Measurements from ENCODE around the gene IGSF23.
A peak's percentile ranks its signal among the peaks of the same experiment; 100 is the strongest.
"Not testable (repeated sequence)": the region's sequence is repeated elsewhere in the genome, so short reads cannot be mapped to it uniquely, and the experiment has no call there.

The IGSF23 gene

DNA sequence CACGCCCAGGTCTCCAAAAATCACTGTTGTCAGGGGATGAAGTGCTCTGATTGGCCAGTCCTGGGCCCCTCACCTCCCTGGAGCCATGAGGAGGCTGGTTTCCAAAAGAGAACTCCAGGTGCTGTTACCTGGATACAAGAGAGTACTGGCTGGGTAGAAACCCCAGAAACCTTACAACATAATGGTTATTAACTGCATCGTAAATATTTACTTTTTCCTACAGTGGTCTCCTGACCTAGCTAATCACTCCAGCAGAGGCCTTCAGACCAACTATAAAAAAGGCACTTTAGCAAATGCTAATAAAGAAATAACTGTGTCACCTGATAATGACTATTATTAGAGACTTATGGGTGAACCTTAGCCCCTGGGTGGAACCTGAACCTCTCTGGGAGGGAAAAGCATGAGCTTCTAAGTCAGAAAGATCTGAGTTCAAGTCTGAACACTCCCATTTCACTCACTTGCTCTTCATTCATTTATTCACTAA, 1.5 kb upstream of the IGSF23 start:
- DNase-seq (ENCODE audit: low spot score): peak; percentile 28

DNA sequence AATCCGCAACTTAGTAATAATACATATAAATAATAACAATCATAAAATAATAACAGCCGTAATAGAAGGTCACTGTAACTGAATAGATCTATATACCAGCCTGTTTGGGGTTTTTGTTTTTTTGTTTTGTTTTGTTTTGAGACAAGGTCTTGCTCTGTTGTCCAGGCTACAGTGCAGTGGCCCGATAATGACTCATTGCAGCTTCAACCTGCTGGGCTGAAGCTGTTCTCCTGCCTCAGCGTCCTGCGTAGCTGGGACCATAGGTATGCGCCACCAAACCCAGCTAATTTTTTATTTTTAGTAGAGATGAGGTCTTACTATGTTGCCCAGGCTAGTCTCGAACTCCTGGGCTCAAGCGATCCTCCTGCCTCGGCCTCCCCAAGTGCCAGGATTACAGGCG, 950 bp downstream of the IGSF23 start:
- no peak for DNase-seq (ENCODE audit: low spot score)

DNA sequence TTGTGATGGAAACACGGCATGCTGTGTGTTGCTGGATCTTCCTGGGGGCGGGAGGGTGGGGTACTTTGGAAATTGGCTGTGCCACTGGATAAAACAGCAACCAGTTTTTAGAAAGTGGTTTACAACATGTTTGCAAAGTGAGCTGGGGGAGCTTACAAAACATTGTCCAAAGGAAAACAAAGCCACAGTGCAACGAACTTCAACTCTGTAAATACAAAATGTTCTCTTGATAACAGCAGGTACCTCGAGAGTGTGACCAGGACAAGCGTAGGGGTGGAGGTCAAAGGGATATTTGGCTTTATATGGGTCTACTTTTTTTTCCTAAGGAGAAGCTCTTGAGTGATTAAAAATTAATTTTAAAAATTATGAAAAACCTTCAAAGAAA, 2.5 kb downstream of the IGSF23 start:
- DNase-seq (ENCODE audit: low spot score): no peak

DNA sequence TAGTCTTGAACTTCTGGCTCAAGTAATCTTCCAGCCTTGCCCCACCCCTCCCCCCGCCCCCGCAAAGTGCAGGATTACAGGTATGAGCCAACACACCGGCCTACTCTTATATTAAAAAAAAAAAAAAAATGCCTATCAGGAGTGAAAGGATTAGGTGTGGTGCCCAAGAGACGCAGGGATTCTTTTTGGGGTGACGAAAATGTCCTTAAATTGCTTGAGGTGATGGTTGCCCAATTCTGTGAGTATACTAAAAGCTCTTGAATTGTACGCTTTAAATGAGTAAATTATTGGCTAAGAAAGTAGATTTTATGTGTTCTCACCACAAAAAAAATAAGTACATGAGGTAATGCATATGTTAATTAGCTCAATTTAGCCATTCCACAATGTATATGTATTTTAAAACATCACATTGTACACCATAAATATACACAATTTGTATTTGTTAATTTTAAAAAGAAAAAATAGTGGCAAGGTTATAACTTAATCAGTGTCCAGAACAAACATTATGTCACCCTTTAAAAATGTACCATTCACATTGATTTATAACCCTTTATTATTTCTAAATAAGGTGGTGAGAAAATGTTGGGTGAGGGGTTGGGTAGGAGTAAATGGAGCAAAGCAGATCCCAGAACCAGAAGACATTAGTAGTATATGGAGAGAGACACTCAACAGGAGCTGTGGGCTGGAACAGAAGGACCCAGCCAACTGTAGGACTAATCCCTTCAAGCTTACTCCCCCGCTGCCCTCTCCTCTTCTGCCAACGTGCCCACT, 3.9 kb downstream of the IGSF23 start:
- no peak for DNase-seq (ENCODE audit: low spot score)

DNA sequence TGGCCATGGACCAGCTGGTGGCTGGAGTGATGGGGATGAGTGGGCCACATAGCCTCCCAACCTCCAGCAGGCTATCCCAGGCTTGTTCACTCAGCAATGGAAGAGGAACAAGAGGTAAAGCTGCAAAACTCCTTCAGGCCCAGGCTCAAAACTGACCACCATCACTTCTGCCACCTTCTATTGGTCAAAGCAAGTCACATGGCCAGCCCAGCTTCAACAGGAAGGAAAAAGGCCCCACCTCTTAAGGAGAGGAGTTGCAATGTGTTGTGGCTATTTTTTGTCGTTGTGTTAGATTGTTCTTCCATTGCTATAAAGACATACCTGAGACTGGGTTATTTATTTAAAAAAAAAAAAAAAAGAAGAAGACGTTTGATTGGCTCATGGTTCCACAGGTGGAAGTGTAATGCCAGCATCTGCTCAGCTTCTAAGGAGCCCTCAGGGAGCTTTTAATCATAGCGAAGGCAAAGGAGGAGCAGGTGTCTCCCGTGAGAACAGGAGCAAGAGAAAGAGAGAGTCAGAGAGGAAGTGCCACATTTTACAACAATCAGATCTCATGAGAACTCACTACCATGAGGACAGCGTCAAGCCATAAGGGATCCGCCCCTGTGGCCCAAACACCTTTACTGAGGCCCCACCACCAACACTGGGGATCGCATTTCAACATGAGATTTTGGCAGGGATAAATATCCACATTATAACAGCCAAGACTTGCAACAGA, 5.4 kb downstream of the IGSF23 start:
- DNase-seq (ENCODE audit: low spot score): no peak

DNA sequence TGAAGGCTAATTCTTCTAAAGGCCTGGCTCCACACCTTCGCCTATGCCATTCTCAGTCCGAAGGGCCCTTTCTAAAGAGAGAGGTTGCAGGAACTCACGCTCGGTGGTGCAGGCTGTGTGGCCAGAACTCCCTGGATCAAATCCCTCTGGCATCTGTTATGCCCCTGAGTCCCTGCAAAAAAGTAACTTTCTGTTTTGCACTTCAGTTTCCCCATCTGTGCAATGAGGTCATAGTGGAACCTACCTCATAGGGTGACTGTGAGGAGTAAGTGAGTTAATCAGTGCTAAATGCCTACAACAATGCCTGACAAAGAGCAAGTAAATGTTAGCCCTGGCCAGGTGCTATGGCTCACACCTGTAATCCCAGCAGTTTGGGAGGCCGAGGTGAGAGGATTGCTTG, 7.3 kb downstream of the IGSF23 start:
- no peak for DNase-seq (ENCODE audit: low spot score)

DNA sequence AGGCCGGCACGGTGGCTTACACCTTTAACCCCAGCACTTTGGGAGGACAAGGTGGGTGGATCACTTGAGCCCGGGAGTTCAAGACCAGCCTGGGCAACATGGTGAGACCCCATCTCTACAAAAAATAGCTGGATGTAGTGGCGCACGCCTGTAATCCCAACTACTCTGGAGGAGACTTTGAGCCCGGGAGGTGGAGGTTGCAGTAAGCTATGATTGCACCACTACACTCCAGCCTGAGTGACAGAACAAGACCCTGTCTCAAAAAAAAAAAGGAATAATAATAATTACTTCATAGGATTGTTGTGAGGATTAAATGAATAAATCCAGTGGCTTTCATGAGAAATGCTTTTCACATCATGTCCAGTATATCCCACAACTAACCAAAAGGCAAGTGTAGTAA, 8.0 kb downstream of the IGSF23 start:
- no peak for DNase-seq (ENCODE audit: low spot score)

DNA sequence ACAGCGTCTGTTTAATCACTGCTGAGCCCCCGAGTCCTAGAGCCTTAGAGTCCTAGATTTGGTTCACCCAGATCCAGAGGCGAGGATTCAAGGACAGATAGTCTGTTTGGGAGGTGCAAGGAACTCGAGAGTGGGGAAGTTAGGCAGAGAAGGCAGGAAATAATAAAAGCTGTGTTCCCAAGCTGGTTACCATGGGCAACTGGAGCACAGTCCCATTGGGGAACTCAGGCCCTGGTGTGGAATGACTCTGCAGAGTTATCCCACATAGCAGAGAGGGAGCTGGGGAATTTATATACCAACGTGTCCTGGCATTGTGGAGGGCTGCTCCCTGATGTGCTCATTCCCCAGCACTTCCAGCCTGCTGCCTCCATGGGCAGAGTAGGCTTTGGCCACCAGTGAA, 9.7 kb downstream of the IGSF23 start:
- no peak for DNase-seq (ENCODE audit: low spot score)

DNA sequence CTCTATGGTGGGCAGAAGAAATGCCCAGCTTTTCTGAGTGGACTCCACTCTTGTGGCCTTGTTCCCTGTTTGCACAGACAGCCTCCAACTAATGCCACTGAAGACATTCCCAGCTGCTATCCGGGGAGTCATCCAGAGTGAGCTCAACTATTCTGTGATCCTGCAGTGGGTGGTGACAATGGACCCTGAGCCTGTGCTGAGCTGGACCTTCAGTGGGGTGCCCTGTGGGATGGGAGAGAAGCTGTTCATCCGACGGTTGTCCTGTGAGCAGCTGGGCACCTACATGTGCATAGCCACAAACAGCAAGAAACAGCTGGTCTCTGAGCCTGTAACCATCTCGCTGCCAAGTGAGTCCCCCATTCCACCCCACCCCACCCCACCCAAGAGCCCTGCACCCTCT, 10.3 kb downstream of the IGSF23 start:
- no peak for DNase-seq (ENCODE audit: low spot score)

DNA sequence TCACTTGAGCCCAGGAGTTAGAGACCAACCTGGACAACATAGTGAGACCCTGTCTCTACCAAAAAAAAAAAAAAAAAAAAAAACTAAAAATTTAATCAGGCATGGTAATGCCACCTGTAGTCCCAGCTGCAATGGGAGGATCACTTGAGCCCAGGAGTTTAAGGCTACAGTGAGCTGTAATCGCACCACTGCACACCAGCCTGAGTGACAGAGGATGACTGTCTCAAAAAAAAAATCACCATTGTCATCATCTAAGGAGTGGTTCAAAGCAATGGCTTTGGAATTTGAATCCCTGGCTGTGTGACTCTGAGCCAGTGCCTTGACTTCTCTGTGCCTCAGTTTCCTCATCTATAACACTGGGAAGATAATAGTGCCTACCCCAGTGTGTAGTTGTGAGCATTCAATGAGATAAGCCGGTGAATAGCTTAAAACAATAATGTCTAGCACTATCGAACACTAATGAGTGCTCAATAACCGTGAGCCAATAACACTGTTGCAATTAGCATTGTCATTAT, 11.5 kb downstream of the IGSF23 start:
- DNase-seq (ENCODE audit: low spot score): no peak

DNA sequence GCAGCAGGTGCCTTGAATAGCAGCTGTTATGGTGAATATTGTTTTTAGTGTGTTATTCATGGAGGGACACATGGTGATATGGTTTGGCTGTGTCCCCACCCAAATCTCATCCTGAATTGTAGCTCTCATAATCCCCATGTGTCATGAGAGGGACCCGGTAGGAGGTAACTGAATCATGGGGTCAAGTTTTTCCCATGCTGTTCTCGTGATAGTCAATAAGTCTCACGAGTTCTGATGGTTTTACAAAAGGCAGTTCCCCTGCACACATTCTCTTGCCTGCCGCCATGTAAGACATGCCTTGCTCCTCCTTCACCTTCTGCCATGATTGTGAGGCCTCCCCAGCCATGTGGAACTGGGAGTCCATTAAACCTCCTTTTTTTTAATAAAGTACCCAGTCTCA, 12.3 kb downstream of the IGSF23 start:
- not testable (repeated sequence) for DNase-seq (ENCODE audit: low spot score)

DNA sequence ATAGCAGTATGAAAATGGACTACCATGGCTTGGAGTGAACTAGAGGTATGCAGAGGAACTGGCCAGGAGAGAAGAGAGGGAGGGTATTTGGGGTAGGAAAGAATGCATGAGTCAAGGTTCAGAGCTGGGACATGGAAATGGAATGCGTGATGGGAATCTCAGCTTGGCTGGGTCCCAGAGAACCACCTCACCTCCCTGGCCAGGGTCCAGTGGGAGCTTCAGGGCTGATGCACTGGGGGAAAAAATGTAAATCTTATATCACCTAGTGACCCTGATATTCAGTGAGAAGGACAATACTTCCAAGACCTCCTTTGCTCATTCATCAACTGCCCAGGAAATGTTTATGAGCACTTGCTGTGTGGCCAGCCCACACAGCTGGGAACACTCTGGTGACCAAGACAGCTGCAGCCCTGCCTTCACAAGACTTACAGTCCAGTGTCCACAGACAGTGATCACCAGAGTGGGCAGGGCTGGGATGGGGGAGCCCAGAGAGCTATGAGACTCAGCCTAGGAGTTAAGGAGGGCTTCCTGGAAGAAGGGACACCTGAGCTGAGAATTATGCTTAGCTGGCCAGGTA, 12.8 kb downstream of the IGSF23 start:
- no peak for DNase-seq (ENCODE audit: low spot score)

DNA sequence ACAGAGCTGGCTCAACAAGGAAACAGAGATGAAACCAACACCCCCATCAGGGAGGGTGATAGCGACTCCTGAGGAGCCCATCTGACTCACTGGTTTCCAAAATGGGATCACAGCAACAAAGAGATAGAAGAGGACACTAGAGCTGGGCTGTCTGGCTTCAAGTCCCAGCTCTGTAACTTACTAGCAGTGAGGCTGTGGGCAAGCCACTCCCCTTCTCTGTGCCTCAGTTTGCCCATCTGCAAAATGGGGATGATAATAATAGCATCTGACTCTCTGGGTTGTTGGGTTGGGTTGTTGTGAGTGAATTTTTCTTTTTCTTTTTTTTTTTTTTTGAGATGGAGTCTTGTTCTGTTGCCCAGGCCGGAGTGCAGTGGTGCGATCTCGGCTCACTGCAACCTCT, 14.3 kb downstream of the IGSF23 start:
- DNase-seq (ENCODE audit: low spot score): no peak

DNA sequence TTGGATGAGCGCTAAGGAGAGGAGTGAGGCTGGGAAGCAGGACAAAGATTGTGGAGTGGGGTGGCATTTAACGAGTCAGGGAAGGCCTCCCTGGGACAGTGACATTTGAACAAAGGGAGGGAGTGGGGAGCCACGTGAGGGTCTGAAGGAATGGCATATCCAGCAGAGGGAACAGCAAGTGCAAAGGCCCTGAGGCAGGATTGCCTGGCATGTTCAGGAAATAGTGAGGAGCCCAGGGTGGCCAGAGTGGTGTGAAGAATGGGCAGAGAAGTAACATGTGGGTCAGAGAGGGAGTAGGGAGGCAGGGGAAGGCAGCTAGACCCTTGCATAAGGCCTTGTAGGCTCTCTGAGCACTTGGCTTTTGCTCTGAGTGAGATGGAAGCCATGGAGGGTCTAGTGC, 15.4 kb downstream of the IGSF23 start:
- no peak for DNase-seq (ENCODE audit: low spot score)

DNA sequence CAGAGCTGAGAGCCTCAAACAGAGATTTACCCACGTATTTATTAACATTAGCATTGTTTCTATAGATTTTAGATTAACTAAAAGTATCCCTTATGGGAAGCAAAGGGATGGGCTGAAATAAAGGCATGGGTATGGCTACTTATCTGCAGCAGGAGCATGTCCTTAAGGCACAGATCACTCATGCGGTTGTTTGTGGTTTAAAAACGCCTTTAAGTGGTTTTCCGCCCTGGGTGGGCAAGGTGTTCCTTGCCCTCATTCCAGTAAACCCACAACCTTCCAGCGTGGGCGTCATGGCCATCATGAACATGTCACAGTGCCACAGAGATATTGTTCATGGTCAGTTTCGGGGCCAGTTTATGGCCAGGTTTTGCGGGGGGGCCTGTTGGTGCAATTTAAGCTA, 18.2 kb downstream of the IGSF23 start:
- not testable (repeated sequence) for DNase-seq (ENCODE audit: low spot score)

DNA sequence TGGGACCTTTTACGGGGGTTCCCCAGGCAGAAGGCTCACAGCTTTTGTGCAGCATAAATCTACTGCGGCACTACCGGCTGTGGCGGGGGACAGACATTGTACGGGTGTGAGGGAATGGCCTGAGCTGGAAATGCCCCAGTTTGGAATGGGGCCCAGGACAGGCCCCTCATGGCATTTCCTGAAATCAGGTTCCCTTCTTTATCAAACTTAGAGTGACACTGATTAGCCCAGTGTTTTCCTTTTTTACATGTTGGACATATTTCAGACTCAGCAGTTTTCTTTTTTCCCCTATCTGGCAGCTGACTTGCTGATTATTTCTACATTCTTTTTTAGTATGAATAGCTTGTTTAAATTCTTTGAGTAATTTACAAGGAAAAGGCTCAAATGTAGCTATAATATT, 20.7 kb downstream of the IGSF23 start:
- not testable (repeated sequence) for DNase-seq (ENCODE audit: low spot score)

DNA sequence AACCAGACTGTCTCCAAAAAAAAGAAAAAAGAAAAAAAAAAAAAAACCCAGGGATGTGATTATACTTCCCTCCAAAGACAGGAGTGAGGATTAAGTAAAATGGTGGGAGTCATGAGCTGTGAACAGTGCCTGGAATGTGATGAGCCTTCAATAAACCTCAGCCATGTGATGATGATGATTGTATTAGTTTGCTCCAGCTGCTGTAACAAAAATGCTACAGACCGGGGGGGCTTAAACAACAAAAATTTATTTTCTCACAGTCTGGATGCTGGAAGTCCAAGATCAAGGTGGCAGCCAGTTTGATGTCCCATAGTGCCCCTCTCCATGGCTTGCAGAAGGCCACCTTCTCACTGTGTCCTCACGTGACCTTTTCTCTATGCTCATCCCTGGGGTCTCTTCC, 21.4 kb downstream of the IGSF23 start:
- DNase-seq (ENCODE audit: low spot score): no peak

DNA sequence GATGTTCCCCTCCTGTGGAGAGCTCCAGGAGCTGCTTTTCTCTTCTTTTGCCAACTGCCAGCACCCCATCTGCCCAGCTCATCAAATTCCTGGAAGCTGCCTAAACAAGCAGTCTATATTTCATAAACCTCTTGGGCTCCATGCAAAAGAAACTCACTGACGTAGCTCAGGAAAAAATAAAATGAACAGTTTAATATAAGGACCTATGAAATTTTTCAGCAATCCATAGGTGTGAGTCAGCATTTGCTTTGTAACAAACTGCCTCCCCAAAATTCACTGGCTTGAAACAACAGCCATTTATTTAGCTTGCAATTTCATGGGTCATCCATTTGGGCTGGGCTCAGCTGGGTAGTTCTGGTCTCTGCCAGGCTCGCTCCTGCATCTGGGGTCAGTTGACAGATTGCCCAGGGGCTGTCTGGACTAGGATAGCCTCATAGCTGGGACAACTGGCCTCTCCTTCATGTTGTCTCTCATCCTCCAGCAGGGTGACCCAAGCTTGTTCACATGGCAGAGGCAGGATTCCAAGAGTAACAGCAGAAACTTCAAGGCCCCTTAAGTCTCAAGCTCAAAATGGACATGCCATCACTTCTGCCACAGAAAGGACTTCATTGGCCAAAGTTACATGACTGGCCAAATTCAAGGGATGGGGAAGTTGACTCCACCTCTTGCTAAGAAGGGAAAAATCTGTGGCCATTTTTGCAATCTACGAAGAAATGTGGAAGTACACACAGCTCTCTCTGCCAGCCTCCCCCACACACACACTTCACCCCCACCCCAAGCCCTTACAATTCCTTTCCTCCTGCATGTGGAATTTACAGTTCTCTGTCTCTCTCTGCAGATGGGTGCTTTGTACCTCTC, 22.4 kb downstream of the IGSF23 start:
- no peak for DNase-seq (ENCODE audit: low spot score)

DNA sequence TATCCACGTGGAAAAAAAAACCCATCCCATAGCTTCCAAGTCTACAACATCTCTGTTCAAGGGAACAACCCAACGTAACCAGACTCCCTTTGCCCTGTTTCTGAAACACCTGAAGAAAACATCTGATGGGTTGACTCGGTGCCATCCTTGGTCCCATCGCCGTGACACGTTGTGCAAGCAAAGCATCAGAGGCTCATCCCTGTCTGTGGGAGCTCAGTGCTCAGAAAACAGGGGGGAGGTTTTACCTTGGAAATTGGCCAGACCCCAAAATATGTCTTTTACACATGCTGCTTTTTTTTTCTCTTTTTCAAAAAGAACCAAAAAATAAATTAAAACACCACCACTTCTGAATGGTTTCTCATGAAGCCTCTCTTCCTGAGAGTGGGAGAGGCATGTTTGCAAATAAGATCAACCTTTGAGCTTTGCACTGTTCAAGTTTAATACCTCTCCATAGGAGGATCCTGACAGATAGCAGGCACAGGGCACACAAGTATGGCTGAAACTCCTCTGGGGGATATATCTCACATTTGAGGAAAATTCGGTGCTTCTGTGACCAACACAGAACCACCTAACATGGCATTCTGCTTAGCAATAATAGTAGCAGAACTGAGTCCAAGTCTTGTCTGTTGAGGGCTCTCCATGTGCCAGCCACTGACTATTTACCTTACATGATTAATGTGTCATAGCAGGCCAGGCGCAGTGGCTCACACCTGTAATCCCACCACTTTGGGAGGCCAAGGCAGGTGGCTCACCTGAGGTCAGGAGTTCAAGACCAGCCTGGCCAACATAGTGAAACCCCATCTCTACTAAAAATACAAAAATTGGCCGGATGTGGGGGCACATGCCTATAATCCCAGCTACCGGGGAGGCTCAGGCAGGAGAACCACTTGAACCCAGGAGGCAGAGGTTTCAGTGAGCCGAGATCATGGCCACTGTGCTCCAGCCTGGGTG, 23.4 kb downstream of the IGSF23 start:
- peak; percentile 33 for DNase-seq (ENCODE audit: low spot score)

DNA sequence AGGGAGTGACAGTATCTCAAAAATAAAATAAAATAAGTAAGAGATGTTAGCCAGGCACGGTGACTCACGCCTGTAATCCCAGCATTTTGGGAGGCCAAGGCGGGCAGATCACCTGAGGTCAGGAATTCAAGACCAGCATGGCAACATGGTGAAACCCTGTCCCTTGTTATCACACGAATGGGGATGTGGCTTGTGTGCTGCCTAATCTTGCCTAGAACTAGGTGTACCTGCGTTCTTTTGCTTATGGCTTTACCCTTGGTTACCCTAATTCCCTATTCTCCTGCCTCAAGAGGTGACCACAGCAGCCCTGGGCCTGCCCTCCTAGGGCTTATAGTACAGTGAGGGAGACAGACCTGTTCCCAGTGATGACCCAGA, 24.0 kb downstream of the IGSF23 start:
- DNase-seq (ENCODE audit: low spot score): no peak

DNA sequence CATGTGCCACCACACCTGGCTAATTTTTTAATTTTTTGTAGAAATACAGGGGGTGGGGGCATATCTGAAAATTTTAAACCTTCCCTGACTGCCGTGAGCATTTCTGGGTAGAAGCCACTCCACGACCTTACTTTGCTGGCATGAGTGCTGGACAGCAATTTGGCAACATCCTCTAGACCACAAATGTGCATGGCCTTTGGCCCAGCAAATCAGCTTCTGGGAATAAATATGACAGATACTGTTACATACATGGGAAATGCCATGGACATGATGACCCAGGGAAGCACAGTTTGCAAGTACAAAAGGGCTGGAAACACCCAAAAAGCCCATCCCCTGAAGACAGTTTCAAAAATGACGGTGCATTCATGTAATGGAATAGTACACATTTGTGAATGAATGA, 27.2 kb downstream of the IGSF23 start:
- DNase-seq (ENCODE audit: low spot score): no peak

Measured in HuH-7.5 (cell line).